IPS-18c (cell line): Measurements from ENCODE around the gene SPRR2F.

Source experiments
- H3K4me3 ChIP-seq: 2 replicates; pipeline ENCODE4 v1.7.0; 2013; ENCODE audit warnings: low read depth, mild to moderate bottlenecking, low read length, moderate library complexity; ENCODE audit not compliant: insufficient read depth
- H3K9me3 ChIP-seq: one replicate; pipeline ENCODE4 v1.6.1; 2013; ENCODE audit warnings: mild to moderate bottlenecking, low read length, moderate library complexity; ENCODE audit not compliant: control insufficient read depth, insufficient read depth

The SPRR2F gene

DNA sequence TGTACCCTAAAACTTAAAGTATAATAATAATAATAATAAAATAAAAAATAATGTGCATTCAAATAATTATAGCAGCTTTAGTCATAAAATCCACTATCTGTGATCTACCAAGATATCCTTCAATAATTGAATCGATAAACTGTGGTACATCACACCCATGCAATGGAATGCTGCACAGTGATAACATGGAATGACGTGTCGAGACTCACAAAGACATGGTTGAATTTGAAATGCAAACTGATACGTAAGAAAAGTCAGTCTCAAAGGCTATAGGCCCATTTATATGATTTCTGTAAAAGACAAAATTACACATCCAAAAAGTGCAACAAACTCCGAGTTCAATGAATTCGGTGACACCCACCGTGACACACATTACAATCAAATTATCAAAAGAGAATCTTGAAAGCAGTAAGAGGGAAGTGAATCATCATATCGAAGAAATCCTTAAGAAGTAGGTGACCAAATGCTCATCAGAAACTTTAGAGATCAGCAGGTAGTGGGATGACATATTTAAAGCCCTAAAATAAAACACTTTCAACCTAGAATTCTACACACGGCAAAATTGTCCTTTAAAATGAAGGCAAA is 13.8 kb downstream of the SPRR2F start:
- Histone ChIP-seq H3K4me3 (no peak overlapping the region), H3K9me3 (no peaks in the 10 kb centered on the region)

DNA sequence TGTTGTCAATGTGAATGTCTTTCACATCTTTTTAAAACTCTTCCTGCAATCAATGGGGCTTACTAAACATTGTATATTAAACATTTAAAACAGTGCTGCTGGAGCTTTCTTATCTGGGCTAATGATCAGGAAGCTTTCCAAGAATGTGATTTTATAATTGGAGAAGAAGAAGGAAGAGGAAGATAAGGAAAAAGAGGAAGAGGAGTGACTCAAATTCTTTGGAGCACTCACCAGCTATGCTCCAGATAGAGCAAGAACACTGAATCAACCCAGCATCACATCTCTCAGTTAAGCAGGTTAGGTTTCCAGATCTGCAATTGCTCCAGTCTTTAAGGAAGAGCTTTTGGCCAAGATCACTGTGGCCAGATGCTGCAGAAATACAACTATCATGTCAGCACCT is 17.6 kb downstream of the SPRR2F start:
- no peaks in the 10 kb centered on the region for H3K9me3 ChIP-seq
- H3K4me3 ChIP-seq, result no peak overlapping the region

DNA sequence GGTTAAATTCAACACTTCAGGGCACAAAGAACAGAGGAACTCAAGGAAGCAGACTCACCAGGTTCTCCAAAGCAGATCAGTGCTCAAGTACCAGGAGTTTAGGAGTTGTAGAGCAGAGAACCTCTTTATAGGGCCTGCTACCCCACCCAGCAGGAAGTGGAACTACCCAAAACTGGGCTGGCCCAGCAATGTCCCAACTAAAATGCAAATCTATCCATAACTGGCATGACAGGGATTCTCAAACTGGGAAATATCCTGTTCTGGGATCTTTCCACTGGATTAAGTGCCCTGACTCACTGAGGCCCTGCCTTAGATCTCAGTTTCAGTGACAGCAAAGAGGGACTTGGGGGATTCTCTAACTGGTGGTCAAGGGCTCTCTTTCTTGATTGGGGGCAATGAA is 18.9 kb downstream of the SPRR2F start, which contains the start of gene SPRR2E:
TSS of gene SPRR2E (minus strand) at position 101 of the 400 bp plus-strand sequence. CDS start 775 bp downstream, outside the sequence.
- H3K4me3 ChIP-seq, result no peak within 1 kb of the TSS
- no peaks in the 10 kb centered on the region for H3K9me3 ChIP-seq

GRCh38 chr1:153087652-153088051 is 25.7 kb downstream of the SPRR2F start:
- H3K4me3 ChIP-seq, result no peak overlapping the region
- H3K9me3 ChIP-seq, result no peaks in the 10 kb centered on the region

- Histone ChIP-seq H3K4me3 (no peak overlapping the region), H3K9me3 (no peaks in the 10 kb centered on the region)
These were observed 31.6 kb downstream of the SPRR2F start for GRCh38 chr1:153081736-153082135.

GRCh38 chr1:153072806-153073726 is 40.2 kb downstream of the SPRR2F start:
- H3K4me3 ChIP-seq, result no peak overlapping the region
- H3K9me3 ChIP-seq, result no peaks in the 10 kb centered on the region

GRCh38 chr1:153071511-153071910 is 41.8 kb downstream of the SPRR2F start, which contains the start of gene SPRR2B:
SPRR2B (minus strand) TSS chr1:153071611; CDS start chr1:153070839, 772 bp downstream.
- H3K9me3 ChIP-seq, result no peaks in the 10 kb centered on the region
- H3K4me3 ChIP-seq, result no peak within 1 kb of the TSS

DNA sequence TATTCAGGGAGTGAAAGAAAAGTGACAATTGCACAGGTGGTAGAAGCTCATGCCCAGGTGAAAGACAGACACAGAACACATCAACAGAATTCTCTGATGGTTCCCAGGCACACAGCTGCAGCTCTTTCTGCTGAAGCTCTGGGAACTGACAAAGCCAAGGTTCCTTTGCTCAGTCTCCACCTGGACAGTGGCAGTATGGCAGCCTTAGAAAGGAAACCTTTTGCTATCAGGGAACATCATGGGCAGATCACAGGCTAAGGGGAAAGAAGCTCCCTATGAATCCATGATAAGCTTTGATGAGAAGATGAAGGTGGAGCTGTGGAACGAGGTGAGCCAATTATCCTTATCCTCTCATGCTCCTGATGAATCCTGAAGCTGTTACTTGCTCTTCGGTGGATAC is 43.1 kb downstream of the SPRR2F start:
- H3K4me3 ChIP-seq, result no peak overlapping the region
- no peaks in the 10 kb centered on the region for H3K9me3 ChIP-seq
